ENCODE data around the gene EYS.
"Not testable (repeated sequence)": the region's sequence is repeated elsewhere in the genome, so short reads cannot be mapped to it uniquely, and the experiment has no call there.

EYS gene

DNA sequence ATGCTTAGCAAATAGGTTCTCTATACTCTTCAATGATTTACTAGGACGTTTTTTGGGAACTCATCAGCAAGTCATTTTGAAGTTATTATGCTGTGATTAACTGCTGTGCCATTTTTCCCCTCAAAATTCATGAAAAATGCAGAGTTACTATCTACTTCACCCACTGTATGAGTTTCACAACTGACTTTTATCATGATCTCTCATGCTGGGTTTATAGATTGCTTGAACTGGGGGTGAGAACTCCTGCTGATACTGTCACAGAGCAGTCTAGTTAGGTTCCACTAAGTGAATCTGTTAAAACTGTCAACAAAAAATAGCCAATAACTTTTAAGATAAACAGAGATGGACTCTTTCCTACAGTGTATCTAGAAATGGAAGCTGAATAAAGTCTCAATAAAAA lies 136.7 kb downstream of the EYS start:
- H3F3A ChIP-seq (ENCODE audit: low read depth), result no peaks in the 10 kb centered on the region
- no peaks in the 10 kb centered on the region for H3K9me2 ChIP-seq (replicated peaks; ENCODE audit: low read depth, low read length)
- H3K4me2 ChIP-seq (ENCODE audit: low read depth, low read length, poor library complexity, severe bottlenecking), result no peak overlapping the region
- H3K79me2 ChIP-seq (ENCODE audit: insufficient read depth, low read length), result no peaks in the 10 kb centered on the region
- no peak overlapping the region for H2AFZ ChIP-seq (ENCODE audit: low read length)
- H3K4me3 ChIP-seq (ENCODE audit: low read length, poor library complexity, severe bottlenecking), result no peak overlapping the region
- H3K36me3 ChIP-seq (ENCODE audit: insufficient read depth, low read length), result no peaks in the 10 kb centered on the region
- no peak overlapping the region for H3K9ac ChIP-seq (ENCODE audit: low read depth, low read length, poor library complexity, severe bottlenecking)
- no peaks in the 10 kb centered on the region for H3K4me1 ChIP-seq (ENCODE audit: insufficient read depth, low read length, poor library complexity, severe bottlenecking)
- no peaks in the 10 kb centered on the region for H4K20me1 ChIP-seq (ENCODE audit: insufficient read depth, low read length, poor library complexity, severe bottlenecking)
- no peaks in the 10 kb centered on the region for H3K27me3 ChIP-seq (ENCODE audit: insufficient read depth, low read length, poor library complexity, severe bottlenecking)
- no peaks in the 10 kb centered on the region for H3K9me3 ChIP-seq (ENCODE audit: insufficient read depth, low read depth, low read length)
- TF ChIP-seq CTCF (conservative IDR thresholded peaks at IDR 0.05; ENCODE audit: low read length) (no peak), EZH2phosphoT487 (IDR thresholded peaks at IDR 0.05; ENCODE audit: borderline replicate concordance) (no peak)

GRCh38 chr6:65569505-65569904 lies 137.5 kb downstream of the EYS start:
- no peaks in the 10 kb centered on the region for H4K20me1 ChIP-seq (ENCODE audit: insufficient read depth, low read length, poor library complexity, severe bottlenecking)
- H3K27me3 ChIP-seq (ENCODE audit: insufficient read depth, low read length, poor library complexity, severe bottlenecking), result no peaks in the 10 kb centered on the region
- no peaks in the 10 kb centered on the region for H3K79me2 ChIP-seq (ENCODE audit: insufficient read depth, low read length)
- no peaks in the 10 kb centered on the region for H3K36me3 ChIP-seq (ENCODE audit: insufficient read depth, low read length)
- no peak for TF ChIP-seq CTCF (conservative IDR thresholded peaks at IDR 0.05; ENCODE audit: low read length)
- TF ChIP-seq EZH2phosphoT487 (IDR thresholded peaks at IDR 0.05; ENCODE audit: borderline replicate concordance), result no peak
- H3K4me2 ChIP-seq (ENCODE audit: low read depth, low read length, poor library complexity, severe bottlenecking), result no peak overlapping the region
- H3K9me2 ChIP-seq (replicated peaks; ENCODE audit: low read depth, low read length), result no peaks in the 10 kb centered on the region
- no peak overlapping the region for H3K4me3 ChIP-seq (ENCODE audit: low read length, poor library complexity, severe bottlenecking)
- H3K9me3 ChIP-seq (ENCODE audit: insufficient read depth, low read depth, low read length), result no peaks in the 10 kb centered on the region
- H3K9ac ChIP-seq (ENCODE audit: low read depth, low read length, poor library complexity, severe bottlenecking), result no peak overlapping the region
- no peaks in the 10 kb centered on the region for H3F3A ChIP-seq (ENCODE audit: low read depth)
- no peaks in the 10 kb centered on the region for H3K4me1 ChIP-seq (ENCODE audit: insufficient read depth, low read length, poor library complexity, severe bottlenecking)
- H2AFZ ChIP-seq (ENCODE audit: low read length), result no peak overlapping the region

DNA sequence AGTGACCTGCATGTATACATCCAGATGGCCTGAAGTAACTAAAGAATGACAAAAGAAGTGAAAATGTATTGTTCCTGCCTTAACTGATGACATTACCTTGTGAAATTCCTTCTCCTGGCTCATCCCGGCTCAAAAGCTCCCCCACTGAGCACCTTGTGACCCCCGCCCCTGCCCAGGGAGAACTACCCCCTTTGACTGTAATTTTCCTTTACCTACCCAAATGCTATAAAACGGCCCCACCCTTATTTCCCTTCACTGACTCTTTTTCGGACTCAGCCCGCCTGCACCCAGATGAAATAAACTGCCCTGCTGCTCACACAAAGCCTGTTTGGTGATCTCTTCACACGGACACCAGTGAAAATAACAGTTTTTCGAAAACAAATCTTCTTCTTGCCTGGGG lies 138.0 kb downstream of the EYS start:
- not testable (repeated sequence) for H3K4me2 ChIP-seq (ENCODE audit: low read depth, low read length, poor library complexity, severe bottlenecking); H3K9me3 ChIP-seq (ENCODE audit: insufficient read depth, low read depth, low read length); H2AFZ ChIP-seq (ENCODE audit: low read length); H3K4me1 ChIP-seq (ENCODE audit: insufficient read depth, low read length, poor library complexity, severe bottlenecking); H3K79me2 ChIP-seq (ENCODE audit: insufficient read depth, low read length); H3K27me3 ChIP-seq (ENCODE audit: insufficient read depth, low read length, poor library complexity, severe bottlenecking); H3K9me2 ChIP-seq (replicated peaks; ENCODE audit: low read depth, low read length); H3K4me3 ChIP-seq (ENCODE audit: low read length, poor library complexity, severe bottlenecking); H3F3A ChIP-seq (ENCODE audit: low read depth); H3K36me3 ChIP-seq (ENCODE audit: insufficient read depth, low read length); H3K9ac ChIP-seq (ENCODE audit: low read depth, low read length, poor library complexity, severe bottlenecking); H4K20me1 ChIP-seq (ENCODE audit: insufficient read depth, low read length, poor library complexity, severe bottlenecking)

DNA sequence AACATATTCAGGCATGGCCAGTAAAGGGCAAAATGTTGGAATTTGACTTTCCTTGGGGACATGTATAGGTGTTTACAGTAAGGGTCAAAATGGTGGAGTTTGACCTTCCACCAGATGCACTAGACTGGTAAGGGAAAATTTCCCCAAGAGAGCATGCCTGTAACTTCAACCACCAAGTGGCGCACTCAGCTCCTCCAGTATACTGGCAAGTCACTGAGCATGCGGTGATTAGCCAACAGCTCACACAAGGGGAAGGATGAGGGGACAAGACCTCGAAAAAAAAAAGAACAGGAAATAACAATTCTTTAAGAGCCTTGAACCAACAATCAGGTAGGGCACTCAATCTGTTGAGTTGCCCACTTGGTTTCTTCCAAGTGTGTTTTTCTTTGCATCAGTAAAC lies 140.9 kb downstream of the EYS start:
- no peaks in the 10 kb centered on the region for H3K9me3 ChIP-seq (ENCODE audit: insufficient read depth, low read depth, low read length)

More for the DNA sequence above, 140.9 kb downstream of the EYS start:
- Histone ChIP-seq H3F3A (ENCODE audit: low read depth) (no peaks in the 10 kb centered on the region), H3K4me2 (ENCODE audit: low read depth, low read length, poor library complexity, severe bottlenecking) (no peak overlapping the region), H3K9me2 (replicated peaks; ENCODE audit: low read depth, low read length) (no peaks in the 10 kb centered on the region), H3K4me1 (ENCODE audit: insufficient read depth, low read length, poor library complexity, severe bottlenecking) (no peaks in the 10 kb centered on the region), H3K36me3 (ENCODE audit: insufficient read depth, low read length) (no peaks in the 10 kb centered on the region), H3K4me3 (ENCODE audit: low read length, poor library complexity, severe bottlenecking) (no peak overlapping the region), H3K9ac (ENCODE audit: low read depth, low read length, poor library complexity, severe bottlenecking) (no peak overlapping the region), H3K79me2 (ENCODE audit: insufficient read depth, low read length) (no peaks in the 10 kb centered on the region), H3K27me3 (ENCODE audit: insufficient read depth, low read length, poor library complexity, severe bottlenecking) (no peaks in the 10 kb centered on the region), H4K20me1 (ENCODE audit: insufficient read depth, low read length, poor library complexity, severe bottlenecking) (no peaks in the 10 kb centered on the region), H2AFZ (ENCODE audit: low read length) (no peak overlapping the region)
- TF ChIP-seq EZH2phosphoT487 (IDR thresholded peaks at IDR 0.05; ENCODE audit: borderline replicate concordance), result no peak
- TF ChIP-seq CTCF (conservative IDR thresholded peaks at IDR 0.05; ENCODE audit: low read length), result no peak; the same call in 1 of the 2 replicates

Measured in Loucy (cell line).